ENCODE results near the gene ADA. TPM values are rescaled to one million over a fixed set of nuclear protein-coding genes. Genes with fewer than 3 reads are reported as not detected.

ADA gene
- polyA plus RNA-seq, 1 of the 3 experiments (the other 2 are of a cell fraction) = 25.7 TPM

DNA sequence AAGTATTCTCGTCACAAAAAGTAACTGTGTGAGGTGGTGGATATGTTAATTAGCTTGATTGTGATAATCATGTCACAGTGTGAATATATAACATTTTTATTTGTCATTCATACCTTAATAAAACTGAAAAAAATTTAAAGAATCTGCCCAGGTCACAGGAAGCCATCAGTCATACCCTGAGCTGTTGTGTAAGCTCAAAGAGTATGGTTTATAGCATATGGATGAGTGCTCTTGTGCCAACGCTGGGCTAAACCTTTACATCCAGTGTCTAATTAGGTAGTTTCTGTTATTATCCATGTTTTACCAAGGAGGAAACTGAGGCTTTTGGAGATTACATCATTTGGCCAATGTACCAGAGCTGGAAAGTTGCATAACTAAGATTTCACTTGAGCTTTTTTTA, 57.7 kb downstream of the ADA start:
- ChIA-PET POLR2A (no interaction called here), CTCF (interaction anchor here (1.0 to 2.3 kb wide), 3 partner anchors 16 to 208 kb away, joined by 3 to 12 read pairs (median 6); no protein-coding TSS in a partner anchor)

DNA sequence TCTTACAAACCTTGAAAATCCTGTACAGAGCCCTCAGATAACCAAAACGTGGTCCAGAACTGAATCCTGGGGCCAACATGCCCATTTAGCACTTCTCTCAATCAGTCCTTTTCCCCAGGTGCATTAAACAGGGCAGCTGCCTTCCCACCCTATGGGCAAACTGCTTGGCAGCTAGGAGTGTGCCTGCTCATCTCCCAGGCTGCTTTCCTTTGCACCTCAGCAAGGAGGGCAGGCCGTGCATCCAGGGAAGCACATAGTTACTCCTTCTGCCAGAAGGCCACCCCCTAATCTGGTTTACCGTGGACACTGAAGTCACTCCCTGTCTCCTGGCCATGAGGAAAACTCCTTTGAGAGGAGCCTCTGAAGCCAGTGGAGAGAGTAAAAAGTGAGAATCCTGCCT, 59.1 kb downstream of the ADA start:
- Histone ChIP-seq H3K27me3 (ENCODE audit: insufficient read depth) (no peaks in the 10 kb centered on the region), H3K9ac (no peak overlapping the region), H3K79me2 (ENCODE audit: insufficient read depth) (peaks cover 9% of the 10 kb centered on the region; the same call in 1 of the 2 replicates), H3K27ac (ENCODE audit: low read depth in 2 of 2, low read length in 1 of 2) (no peak overlapping the region), H3K4me1 (ENCODE audit: control insufficient read depth in 1 of 2, insufficient read depth in 2 of 2, low read depth in 1 of 2, low read length in 1 of 2) (peaks cover 0 to 6% of the 10 kb centered on the region in 2 experiments; a peak in 2 of 4 replicates), H3K9me3 (no peaks in the 10 kb centered on the region), H3K9me2 (no peaks in the 10 kb centered on the region), H3K4me3 (ENCODE audit: low read depth in 2 of 2, low read length in 1 of 2) (no peak overlapping the region), H3K36me3 (replicated peaks in 1 of 2; ENCODE audit: control insufficient read depth in 1 of 2, insufficient read depth in 2 of 2, low read length in 1 of 2) (peaks cover 4 to 6% of the 10 kb centered on the region in 2 experiments), H2AFZ (ENCODE audit: low read depth) (no peak overlapping the region), H3F3A (replicated peaks; ENCODE audit: insufficient read depth) (peaks cover 5% of the 10 kb centered on the region), H4K20me1 (ENCODE audit: insufficient read depth) (no peaks in the 10 kb centered on the region), H3K4me2 (no peak overlapping the region)
- POLR2A ChIA-PET = no interaction called here
- no peak for DNase-seq
- 64% methylated on average over 2 of the region's 3 CpGs for WGBS (ENCODE audit: low lambda C conversion rate)
- CTCF ChIA-PET = no interaction called here
- TF ChIP-seq MEF2A (IDR thresholded peaks at IDR 0.05; ENCODE audit: borderline replicate concordance, low read depth) (no peak), GABPA (IDR thresholded peaks at IDR 0.05; ENCODE audit: low read depth) (no peak), SMC3 (IDR thresholded peaks at IDR 0.05; ENCODE audit: low read depth, low read length) (no peak), FOXJ3 (CRISPR knock-in tag; IDR thresholded peaks at IDR 0.05) (no peak), SIN3A (IDR thresholded peaks at IDR 0.05; ENCODE audit: borderline replicate concordance, low read depth, low read length) (no peak), RCOR1 (IDR thresholded peaks at IDR 0.05; ENCODE audit: low read length) (no peak), ELF1 (IDR thresholded peaks at IDR 0.05) (no peak)
- TF ChIP-seq, protein P1, sequence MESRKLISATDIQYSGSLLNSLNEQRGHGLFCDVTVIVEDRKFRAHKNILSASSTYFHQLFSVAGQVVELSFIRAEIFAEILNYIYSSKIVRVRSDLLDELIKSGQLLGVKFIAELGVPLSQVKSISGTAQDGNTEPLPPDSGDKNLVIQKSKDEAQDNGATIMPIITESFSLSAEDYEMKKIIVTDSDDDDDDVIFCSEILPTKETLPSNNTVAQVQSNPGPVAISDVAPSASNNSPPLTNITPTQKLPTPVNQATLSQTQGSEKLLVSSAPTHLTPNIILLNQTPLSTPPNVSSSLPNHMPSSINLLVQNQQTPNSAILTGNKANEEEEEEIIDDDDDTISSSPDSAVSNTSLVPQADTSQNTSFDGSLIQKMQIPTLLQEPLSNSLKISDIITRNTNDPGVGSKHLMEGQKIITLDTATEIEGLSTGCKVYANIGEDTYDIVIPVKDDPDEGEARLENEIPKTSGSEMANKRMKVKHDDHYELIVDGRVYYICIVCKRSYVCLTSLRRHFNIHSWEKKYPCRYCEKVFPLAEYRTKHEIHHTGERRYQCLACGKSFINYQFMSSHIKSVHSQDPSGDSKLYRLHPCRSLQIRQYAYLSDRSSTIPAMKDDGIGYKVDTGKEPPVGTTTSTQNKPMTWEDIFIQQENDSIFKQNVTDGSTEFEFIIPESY (IDR thresholded peaks at IDR 0.05; ENCODE audit: borderline replicate concordance, low read depth) = no peak
- TF ChIP-seq, protein P2, sequence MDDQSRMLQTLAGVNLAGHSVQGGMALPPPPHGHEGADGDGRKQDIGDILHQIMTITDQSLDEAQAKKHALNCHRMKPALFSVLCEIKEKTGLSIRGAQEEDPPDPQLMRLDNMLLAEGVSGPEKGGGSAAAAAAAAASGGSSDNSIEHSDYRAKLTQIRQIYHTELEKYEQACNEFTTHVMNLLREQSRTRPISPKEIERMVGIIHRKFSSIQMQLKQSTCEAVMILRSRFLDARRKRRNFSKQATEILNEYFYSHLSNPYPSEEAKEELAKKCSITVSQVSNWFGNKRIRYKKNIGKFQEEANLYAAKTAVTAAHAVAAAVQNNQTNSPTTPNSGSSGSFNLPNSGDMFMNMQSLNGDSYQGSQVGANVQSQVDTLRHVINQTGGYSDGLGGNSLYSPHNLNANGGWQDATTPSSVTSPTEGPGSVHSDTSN (IDR thresholded peaks at IDR 0.05) = no peak
- TF ChIP-seq, protein P3, sequence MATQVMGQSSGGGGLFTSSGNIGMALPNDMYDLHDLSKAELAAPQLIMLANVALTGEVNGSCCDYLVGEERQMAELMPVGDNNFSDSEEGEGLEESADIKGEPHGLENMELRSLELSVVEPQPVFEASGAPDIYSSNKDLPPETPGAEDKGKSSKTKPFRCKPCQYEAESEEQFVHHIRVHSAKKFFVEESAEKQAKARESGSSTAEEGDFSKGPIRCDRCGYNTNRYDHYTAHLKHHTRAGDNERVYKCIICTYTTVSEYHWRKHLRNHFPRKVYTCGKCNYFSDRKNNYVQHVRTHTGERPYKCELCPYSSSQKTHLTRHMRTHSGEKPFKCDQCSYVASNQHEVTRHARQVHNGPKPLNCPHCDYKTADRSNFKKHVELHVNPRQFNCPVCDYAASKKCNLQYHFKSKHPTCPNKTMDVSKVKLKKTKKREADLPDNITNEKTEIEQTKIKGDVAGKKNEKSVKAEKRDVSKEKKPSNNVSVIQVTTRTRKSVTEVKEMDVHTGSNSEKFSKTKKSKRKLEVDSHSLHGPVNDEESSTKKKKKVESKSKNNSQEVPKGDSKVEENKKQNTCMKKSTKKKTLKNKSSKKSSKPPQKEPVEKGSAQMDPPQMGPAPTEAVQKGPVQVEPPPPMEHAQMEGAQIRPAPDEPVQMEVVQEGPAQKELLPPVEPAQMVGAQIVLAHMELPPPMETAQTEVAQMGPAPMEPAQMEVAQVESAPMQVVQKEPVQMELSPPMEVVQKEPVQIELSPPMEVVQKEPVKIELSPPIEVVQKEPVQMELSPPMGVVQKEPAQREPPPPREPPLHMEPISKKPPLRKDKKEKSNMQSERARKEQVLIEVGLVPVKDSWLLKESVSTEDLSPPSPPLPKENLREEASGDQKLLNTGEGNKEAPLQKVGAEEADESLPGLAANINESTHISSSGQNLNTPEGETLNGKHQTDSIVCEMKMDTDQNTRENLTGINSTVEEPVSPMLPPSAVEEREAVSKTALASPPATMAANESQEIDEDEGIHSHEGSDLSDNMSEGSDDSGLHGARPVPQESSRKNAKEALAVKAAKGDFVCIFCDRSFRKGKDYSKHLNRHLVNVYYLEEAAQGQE (IDR thresholded peaks at IDR 0.05; ENCODE audit: low read depth, low read length) = no peak

More for the DNA sequence above, 57.7 kb downstream of the ADA start:
- Histone ChIP-seq H3K4me1 (ENCODE audit: control insufficient read depth in 1 of 2, insufficient read depth in 2 of 2, low read depth in 1 of 2, low read length in 1 of 2) (peaks cover 6 to 17% of the 10 kb centered on the region in 2 experiments; a peak in 3 of 4 replicates), H4K20me1 (ENCODE audit: insufficient read depth) (no peaks in the 10 kb centered on the region), H3K79me2 (ENCODE audit: insufficient read depth) (no peaks in the 10 kb centered on the region), H3K27ac (ENCODE audit: low read depth in 2 of 2, low read length in 1 of 2) (no peak overlapping the region), H3K4me3 (ENCODE audit: low read depth in 2 of 2, low read length in 1 of 2) (no peak overlapping the region), H3K9me3 (no peaks in the 10 kb centered on the region), H3K4me2 (no peak overlapping the region), H3K9ac (no peak overlapping the region), H3K36me3 (replicated peaks in 1 of 2; ENCODE audit: control insufficient read depth in 1 of 2, insufficient read depth in 2 of 2, low read length in 1 of 2) (peaks cover 4 to 6% of the 10 kb centered on the region in 2 experiments), H3K9me2 (no peaks in the 10 kb centered on the region), H2AFZ (ENCODE audit: low read depth) (no peak overlapping the region), H3F3A (replicated peaks; ENCODE audit: insufficient read depth) (peaks cover 5% of the 10 kb centered on the region), H3K27me3 (ENCODE audit: insufficient read depth) (no peaks in the 10 kb centered on the region)
- 69% methylated on average over 2 of the region's 2 CpGs for WGBS (ENCODE audit: low lambda C conversion rate)
- TF ChIP-seq TAF1 (IDR thresholded peaks at IDR 0.05; ENCODE audit: borderline replicate concordance, low read depth, low read length) = no peak
- no peak for TF ChIP-seq MXI1 (IDR thresholded peaks at IDR 0.05; ENCODE audit: low read depth, low read length)
- TF ChIP-seq NRF1 (IDR thresholded peaks at IDR 0.05; ENCODE audit: low read depth, low read length) = no peak
- no peak for TF ChIP-seq GABPA (IDR thresholded peaks at IDR 0.05; ENCODE audit: low read depth)
- no peak for TF ChIP-seq RFX5 (IDR thresholded peaks at IDR 0.05; ENCODE audit: low read length)
- no peak for TF ChIP-seq GATA2 (CRISPR knock-in tag; IDR thresholded peaks at IDR 0.05)
- TF ChIP-seq, protein P4, sequence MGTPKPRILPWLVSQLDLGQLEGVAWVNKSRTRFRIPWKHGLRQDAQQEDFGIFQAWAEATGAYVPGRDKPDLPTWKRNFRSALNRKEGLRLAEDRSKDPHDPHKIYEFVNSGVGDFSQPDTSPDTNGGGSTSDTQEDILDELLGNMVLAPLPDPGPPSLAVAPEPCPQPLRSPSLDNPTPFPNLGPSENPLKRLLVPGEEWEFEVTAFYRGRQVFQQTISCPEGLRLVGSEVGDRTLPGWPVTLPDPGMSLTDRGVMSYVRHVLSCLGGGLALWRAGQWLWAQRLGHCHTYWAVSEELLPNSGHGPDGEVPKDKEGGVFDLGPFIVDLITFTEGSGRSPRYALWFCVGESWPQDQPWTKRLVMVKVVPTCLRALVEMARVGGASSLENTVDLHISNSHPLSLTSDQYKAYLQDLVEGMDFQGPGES (IDR thresholded peaks at IDR 0.05; ENCODE audit: low read depth, low read length) = no peak
- no peak for TF ChIP-seq FOXJ3 (CRISPR knock-in tag; IDR thresholded peaks at IDR 0.05)
- TF ChIP-seq MEF2A (IDR thresholded peaks at IDR 0.05; ENCODE audit: borderline replicate concordance, low read depth) = no peak
- no peak for TF ChIP-seq POLR2AphosphoS5 (IDR thresholded peaks at IDR 0.05; ENCODE audit: low read depth, low read length)
- TF ChIP-seq FOXM1 (IDR thresholded peaks at IDR 0.05; ENCODE audit: low read depth) = no peak
- TF ChIP-seq, protein P5, sequence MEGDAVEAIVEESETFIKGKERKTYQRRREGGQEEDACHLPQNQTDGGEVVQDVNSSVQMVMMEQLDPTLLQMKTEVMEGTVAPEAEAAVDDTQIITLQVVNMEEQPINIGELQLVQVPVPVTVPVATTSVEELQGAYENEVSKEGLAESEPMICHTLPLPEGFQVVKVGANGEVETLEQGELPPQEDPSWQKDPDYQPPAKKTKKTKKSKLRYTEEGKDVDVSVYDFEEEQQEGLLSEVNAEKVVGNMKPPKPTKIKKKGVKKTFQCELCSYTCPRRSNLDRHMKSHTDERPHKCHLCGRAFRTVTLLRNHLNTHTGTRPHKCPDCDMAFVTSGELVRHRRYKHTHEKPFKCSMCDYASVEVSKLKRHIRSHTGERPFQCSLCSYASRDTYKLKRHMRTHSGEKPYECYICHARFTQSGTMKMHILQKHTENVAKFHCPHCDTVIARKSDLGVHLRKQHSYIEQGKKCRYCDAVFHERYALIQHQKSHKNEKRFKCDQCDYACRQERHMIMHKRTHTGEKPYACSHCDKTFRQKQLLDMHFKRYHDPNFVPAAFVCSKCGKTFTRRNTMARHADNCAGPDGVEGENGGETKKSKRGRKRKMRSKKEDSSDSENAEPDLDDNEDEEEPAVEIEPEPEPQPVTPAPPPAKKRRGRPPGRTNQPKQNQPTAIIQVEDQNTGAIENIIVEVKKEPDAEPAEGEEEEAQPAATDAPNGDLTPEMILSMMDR (IDR thresholded peaks at IDR 0.05) = no peak
- TF ChIP-seq CHD2 (IDR thresholded peaks at IDR 0.05; ENCODE audit: low read length, partially characterized antibody) = no peak
- DNase-seq = no peak

All from SK-N-SH (cell line).